Measurements from ENCODE around the gene MTARC1. TPM values are rescaled to one million over a fixed set of nuclear protein-coding genes. Genes with fewer than 3 reads are reported as not detected.

MTARC1 gene
- total RNA-seq, 1 experiment from 2014 or later, result 48.5 TPM

DNA sequence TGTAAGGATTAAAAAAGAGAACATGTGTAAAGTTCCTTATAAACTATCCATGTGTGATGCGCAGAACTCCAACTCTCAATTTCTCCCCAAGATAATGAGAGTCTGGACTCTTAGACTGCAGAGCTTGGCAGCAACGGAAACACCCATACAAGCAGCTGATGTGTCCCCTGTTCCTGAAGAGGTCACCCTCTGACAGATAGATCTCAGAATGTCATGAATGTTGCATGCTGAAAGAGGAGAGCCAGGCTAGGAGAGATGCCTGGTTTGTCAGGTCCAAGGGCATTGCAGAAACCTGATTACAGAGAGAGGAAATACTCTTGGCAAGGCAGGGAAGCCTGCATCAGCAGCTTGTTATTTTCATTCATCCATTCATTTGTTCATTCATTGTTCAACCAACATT lies 24.2 kb downstream of the MTARC1 start:
- no TSS peak for BruUV-seq (replicated peaks)
- POLR2A ChIA-PET (ENCODE audit: unreplicated experiment), result no interaction called here

DNA sequence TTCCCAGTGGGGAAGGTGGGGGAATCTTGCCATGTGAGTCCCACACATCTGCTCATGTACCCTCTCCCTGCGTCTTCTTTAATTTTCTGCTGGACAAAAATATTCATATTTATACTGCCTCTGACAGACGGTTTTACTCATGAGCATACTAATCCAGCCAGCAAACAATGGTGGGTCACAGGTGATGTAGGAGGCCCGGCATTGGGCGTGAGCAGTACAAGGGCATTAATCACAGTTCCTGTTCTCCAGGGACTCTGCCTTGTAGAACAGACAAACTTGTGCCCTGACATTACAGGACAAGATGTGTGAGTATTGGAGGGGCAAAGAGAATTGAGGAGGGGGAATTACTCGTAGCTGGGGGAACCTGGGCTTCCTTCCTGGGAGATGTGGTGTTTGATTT lies 25.0 kb downstream of the MTARC1 start:
- no peak for TF ChIP-seq EZH2 (IDR thresholded peaks at IDR 0.05; ENCODE audit: low read length, unreplicated experiment)
- TF ChIP-seq CTCF (conservative IDR thresholded peaks at IDR 0.05; ENCODE audit: low read depth, low read length), result no peak
- no peak for TF ChIP-seq EZH2phosphoT487 (IDR thresholded peaks at IDR 0.05; ENCODE audit: borderline replicate concordance, low read length)
- Histone ChIP-seq H3K27ac (ENCODE audit: low read length) (no peak overlapping the region), H3K4me3 (ENCODE audit: low read length) (no peak overlapping the region), H3K9me3 (ENCODE audit: low read length) (no peaks in the 10 kb centered on the region), H2AFZ (ENCODE audit: low read length) (no peak overlapping the region), H3K79me2 (ENCODE audit: low read length) (no peaks in the 10 kb centered on the region), H3K27me3 (ENCODE audit: low read length) (no peaks in the 10 kb centered on the region), H3F3A (ENCODE audit: low read length, unreplicated experiment) (no peaks in the 10 kb centered on the region), H3K9ac (ENCODE audit: low read length) (no peak overlapping the region), H3K4me2 (ENCODE audit: low read length) (no peak overlapping the region), H3K9me2 (replicated peaks; ENCODE audit: low read length) (no peaks in the 10 kb centered on the region), H3K4me1 (ENCODE audit: insufficient read depth, low read length) (no peaks in the 10 kb centered on the region), H4K20me1 (ENCODE audit: low read length) (no peaks in the 10 kb centered on the region), H3K36me3 (ENCODE audit: low read depth, low read length) (peaks cover 11% of the 10 kb centered on the region)
- POLR2A ChIA-PET (ENCODE audit: unreplicated experiment), result no interaction called here
- ATAC-seq (peak; percentile 75), DNase-seq (peak; percentile 66)
- intact Hi-C loops (cut with micrococcal nuclease), result loop anchor here (1.0 to 5.0 kb wide), 3 partner anchors 63 to 624 kb away; no protein-coding TSS in a partner anchor
- BruUV-seq (replicated peaks), result no TSS peak
- CTCF ChIA-PET, result interaction anchor here (0.5 kb wide), 1 partner anchor 79 kb away, joined by 5 read pairs; no protein-coding TSS in a partner anchor

More for the DNA sequence above, 24.2 kb downstream of the MTARC1 start:
- Histone ChIP-seq H3K27ac (ENCODE audit: low read length) (no peak overlapping the region), H2AFZ (ENCODE audit: low read length) (no peak overlapping the region), H4K20me1 (ENCODE audit: low read length) (no peaks in the 10 kb centered on the region), H3K9me2 (replicated peaks; ENCODE audit: low read length) (no peaks in the 10 kb centered on the region), H3K4me2 (ENCODE audit: low read length) (no peak overlapping the region), H3K9me3 (ENCODE audit: low read length) (no peaks in the 10 kb centered on the region), H3K4me3 (ENCODE audit: low read length) (no peak overlapping the region), H3K27me3 (ENCODE audit: low read length) (no peaks in the 10 kb centered on the region), H3K79me2 (ENCODE audit: low read length) (no peaks in the 10 kb centered on the region), H3K36me3 (ENCODE audit: low read depth, low read length) (peaks cover 11% of the 10 kb centered on the region; the same call in 1 of the 2 replicates), H3K4me1 (ENCODE audit: insufficient read depth, low read length) (no peaks in the 10 kb centered on the region), H3K9ac (ENCODE audit: low read length) (no peak overlapping the region), H3F3A (ENCODE audit: low read length, unreplicated experiment) (no peaks in the 10 kb centered on the region)
- DNase-seq (no peak), ATAC-seq (peak; percentile 6; the same call in 1 of the 2 replicates)
- TF ChIP-seq EZH2phosphoT487 (IDR thresholded peaks at IDR 0.05; ENCODE audit: borderline replicate concordance, low read length), result no peak
- intact Hi-C loops (cut with micrococcal nuclease), result loop anchor here (1.0 to 5.0 kb wide), 4 partner anchors 64 to 624 kb away; no protein-coding TSS in a partner anchor
- CTCF ChIA-PET, result no interaction called here

GRCh38 chr1:220812308-220812707 lies 25.6 kb downstream of the MTARC1 start:
- ChIA-PET POLR2A (ENCODE audit: unreplicated experiment) (no interaction called here), CTCF (interaction anchor here (0.5 kb wide), 2 partner anchors 31 to 79 kb away, joined by 5 to 7 read pairs; no protein-coding TSS in a partner anchor)
- H3F3A ChIP-seq (ENCODE audit: low read length, unreplicated experiment), result no peaks in the 10 kb centered on the region
- no peak overlapping the region for H3K27ac ChIP-seq (ENCODE audit: low read length)
- intact Hi-C loops (cut with micrococcal nuclease), result loop anchor here (5.0 kb wide), 1 partner anchor 390 kb away; no protein-coding TSS in a partner anchor
- H3K4me3 ChIP-seq (ENCODE audit: low read length), result no peak overlapping the region
- BruUV-seq (replicated peaks), result no TSS peak
- H3K27me3 ChIP-seq (ENCODE audit: low read length), result no peaks in the 10 kb centered on the region
- H3K4me2 ChIP-seq (ENCODE audit: low read length), result no peak overlapping the region
- H2AFZ ChIP-seq (ENCODE audit: low read length), result no peak overlapping the region
- no peak overlapping the region for H3K9ac ChIP-seq (ENCODE audit: low read length)
- no peaks in the 10 kb centered on the region for H3K79me2 ChIP-seq (ENCODE audit: low read length)
- no peak for DNase-seq
- H3K9me2 ChIP-seq (replicated peaks; ENCODE audit: low read length), result no peaks in the 10 kb centered on the region
- TF ChIP-seq EZH2 (IDR thresholded peaks at IDR 0.05; ENCODE audit: low read length, unreplicated experiment) (no peak), EZH2phosphoT487 (IDR thresholded peaks at IDR 0.05; ENCODE audit: borderline replicate concordance, low read length) (no peak)
- H3K9me3 ChIP-seq (ENCODE audit: low read length), result no peaks in the 10 kb centered on the region
- no peak for ATAC-seq
- H4K20me1 ChIP-seq (ENCODE audit: low read length), result no peaks in the 10 kb centered on the region
- no peaks in the 10 kb centered on the region for H3K4me1 ChIP-seq (ENCODE audit: insufficient read depth, low read length)
- H3K36me3 ChIP-seq (ENCODE audit: low read depth, low read length), result peaks cover 11% of the 10 kb centered on the region

All from PC-3 (cell line).